ENCODE results near the gene PRPF40A. TPM values are rescaled to one million over a fixed set of nuclear protein-coding genes. Genes with fewer than 3 reads are reported as not detected.

Gene PRPF40A
- total and polyA plus RNA-seq, 9 of the 15 experiments (the other 6 are each of a cell fraction or from before 2014, with no cell fraction given) = 168 to 304 (median 264) TPM

DNA sequence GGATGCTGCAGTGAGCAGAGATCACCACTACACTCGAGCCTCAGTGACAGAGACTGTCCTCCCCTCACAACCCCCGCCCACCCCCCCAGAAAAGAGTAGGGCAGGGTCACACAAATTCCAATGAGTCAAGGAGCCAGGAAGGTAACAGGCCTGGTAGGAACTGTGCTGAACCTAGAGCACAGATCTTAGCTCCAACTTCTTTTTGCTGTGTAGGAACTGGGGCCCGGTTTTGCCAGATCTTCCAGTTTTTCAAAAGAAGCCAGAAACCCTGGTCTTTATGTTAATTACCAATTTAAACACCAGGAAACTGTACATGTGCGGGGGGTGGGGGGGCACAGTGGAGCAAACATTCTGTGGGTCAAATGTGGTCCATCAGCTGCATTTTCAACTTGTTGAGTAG lies 71.0 kb downstream of the PRPF40A start (continued):
- no peak for TF ChIP-seq HOMEZ (CRISPR knock-in tag; IDR thresholded peaks at IDR 0.05)
- no peak for TF ChIP-seq ZFPM2 (CRISPR knock-in tag; IDR thresholded peaks at IDR 0.05)
- no peak for TF ChIP-seq NFIC (IDR thresholded peaks at IDR 0.05)
- no peak for TF ChIP-seq NRF1 (conservative IDR thresholded peaks at IDR 0.05 in 1 of 2, IDR thresholded peaks at IDR 0.05 in 1 of 2)
- TF ChIP-seq PTTG1 (tag; IDR thresholded peaks at IDR 0.05; ENCODE audit: low read depth) = no peak
- no peak for TF ChIP-seq BCL6 (CRISPR knock-in tag; IDR thresholded peaks at IDR 0.05)
- TF ChIP-seq ZBTB5 (IDR thresholded peaks at IDR 0.05) = no peak
